Measurements from ENCODE around the gene APOB.

DNA sequence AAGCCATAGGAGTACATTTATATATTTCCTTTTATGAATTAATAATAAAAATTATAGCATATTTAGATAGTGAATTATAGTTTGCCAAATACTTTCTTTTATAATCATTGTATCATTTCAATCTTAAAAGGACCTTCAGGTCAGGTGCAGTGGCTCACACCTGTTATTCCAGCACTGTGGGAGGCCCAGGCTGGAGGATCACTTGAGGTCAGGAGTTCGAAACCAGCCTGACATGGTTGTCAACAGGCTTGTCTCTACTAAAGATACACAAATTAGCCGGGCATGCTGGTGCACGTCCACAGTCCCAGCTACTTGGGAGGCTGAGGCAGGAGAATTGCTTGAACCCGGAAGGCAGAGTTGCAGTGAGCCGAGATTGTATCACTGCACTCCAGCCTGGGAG is 19.7 kb downstream of the APOB start:
- TF ChIP-seq, protein P1, sequence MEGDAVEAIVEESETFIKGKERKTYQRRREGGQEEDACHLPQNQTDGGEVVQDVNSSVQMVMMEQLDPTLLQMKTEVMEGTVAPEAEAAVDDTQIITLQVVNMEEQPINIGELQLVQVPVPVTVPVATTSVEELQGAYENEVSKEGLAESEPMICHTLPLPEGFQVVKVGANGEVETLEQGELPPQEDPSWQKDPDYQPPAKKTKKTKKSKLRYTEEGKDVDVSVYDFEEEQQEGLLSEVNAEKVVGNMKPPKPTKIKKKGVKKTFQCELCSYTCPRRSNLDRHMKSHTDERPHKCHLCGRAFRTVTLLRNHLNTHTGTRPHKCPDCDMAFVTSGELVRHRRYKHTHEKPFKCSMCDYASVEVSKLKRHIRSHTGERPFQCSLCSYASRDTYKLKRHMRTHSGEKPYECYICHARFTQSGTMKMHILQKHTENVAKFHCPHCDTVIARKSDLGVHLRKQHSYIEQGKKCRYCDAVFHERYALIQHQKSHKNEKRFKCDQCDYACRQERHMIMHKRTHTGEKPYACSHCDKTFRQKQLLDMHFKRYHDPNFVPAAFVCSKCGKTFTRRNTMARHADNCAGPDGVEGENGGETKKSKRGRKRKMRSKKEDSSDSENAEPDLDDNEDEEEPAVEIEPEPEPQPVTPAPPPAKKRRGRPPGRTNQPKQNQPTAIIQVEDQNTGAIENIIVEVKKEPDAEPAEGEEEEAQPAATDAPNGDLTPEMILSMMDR (IDR thresholded peaks at IDR 0.05) = no peak
- TF ChIP-seq POLR2A (IDR thresholded peaks at IDR 0.05) (no peak), EP300 (IDR thresholded peaks at IDR 0.05) (no peak)
